SU-DHL-6 (cell line): ENCODE results near the gene DPEP1.

Experiments
- H2AFZ ChIP-seq: fragments of 200-600 bp; sonication (generic); 2 replicates; pipeline ENCODE4 v1.6.1; 2014; ENCODE audit warnings: low read depth, mild to moderate bottlenecking, moderate library complexity, mixed read lengths, antibody characterized with exemption, low read length; ENCODE audit not compliant: severe bottlenecking
- H3F3A ChIP-seq: fragments of 200-600 bp; shearing (Covaris generic); 2 replicates; pipeline ENCODE4 v1.6.0; 2016; ENCODE audit warnings: antibody characterized with exemption, mild to moderate bottlenecking; ENCODE audit not compliant: insufficient read depth
- H3K27ac ChIP-seq: fragments of 200-600 bp; sonication (generic); 2 replicates; pipeline ENCODE4 v1.5.1; 2016; ENCODE audit warnings: low read depth, mild to moderate bottlenecking, low read length, moderate library complexity, mixed read lengths
- H3K27me3 ChIP-seq: fragments of 200-600 bp; sonication (generic), shearing (Covaris generic); 2 replicates; pipeline ENCODE4 v1.6.0; 2014; ENCODE audit warnings: mild to moderate bottlenecking, low read length
- H3K36me3 ChIP-seq: fragments of 200-600 bp; sonication (generic); 2 replicates; pipeline ENCODE4 v1.6.1; 2014; ENCODE audit warnings: mild to moderate bottlenecking, low read length, mixed read lengths
- H3K4me2 ChIP-seq: fragments of 300-600, 200-600 bp; shearing (Covaris generic), sonication (generic); 2 replicates; pipeline ENCODE4 v1.6.0; 2014; ENCODE audit warnings: low read length, low read depth, mild to moderate bottlenecking; ENCODE audit not compliant: poor library complexity, severe bottlenecking
- H3K4me3 ChIP-seq: fragments of 200-600 bp; sonication (generic); 2 replicates; pipeline ENCODE4 v1.5.1; 2014; ENCODE audit warnings: antibody characterized with exemption, low read length, mild to moderate bottlenecking, mixed read lengths; ENCODE audit not compliant: insufficient read depth, poor library complexity, severe bottlenecking
- H3K79me2 ChIP-seq: fragments of 200-600 bp; sonication (generic); 2 replicates; pipeline ENCODE4 v1.6.1; 2014; ENCODE audit warnings: mild to moderate bottlenecking, low read length, moderate library complexity; ENCODE audit not compliant: insufficient read depth
- H3K9ac ChIP-seq: fragments of 200-600 bp; sonication (generic); 2 replicates; pipeline ENCODE4 v1.7.0; 2014; ENCODE audit warnings: mild to moderate bottlenecking, low read length
- H3K9me2 ChIP-seq: fragments of 200-600 bp; sonication (generic); replicated peaks from 2 replicates; pipeline ENCODE4 v1.6.1; 2014; ENCODE audit warnings: low read length; ENCODE audit not compliant: insufficient read depth
- H3K9me3 ChIP-seq: fragments of 200-600 bp; sonication (generic); 2 replicates; pipeline ENCODE4 v1.6.1; 2014; ENCODE audit warnings: low read length, mixed read lengths; ENCODE audit not compliant: insufficient read depth
- H4K20me1 ChIP-seq: fragments of 200-600 bp; sonication (generic); 2 replicates; pipeline ENCODE4 v1.6.1; 2014; ENCODE audit warnings: low read depth, mild to moderate bottlenecking, antibody characterized with exemption, low read length, moderate library complexity, mixed read lengths
- EZH2phosphoT487 ChIP-seq: fragments of 200-600 bp; sonication (generic), shearing (Covaris generic); conservative IDR thresholded peaks from 2 replicates; pipeline ENCODE4 v1.6.1; 2018; ENCODE audit warnings: mild to moderate bottlenecking, antibody characterized with exemption, low read length, moderate library complexity, mixed read lengths
- TF ChIP-seq, protein P1 (sequence below): fragments of 200-600 bp; sonication (generic); IDR thresholded peaks from one replicate; pipeline ENCODE4 v1.5.1; 2017; ENCODE audit warnings: antibody characterized with exemption, mild to moderate bottlenecking, low read length, moderate library complexity; ENCODE audit not compliant: insufficient read depth, poor library complexity, severe bottlenecking

The DPEP1 gene

DNA sequence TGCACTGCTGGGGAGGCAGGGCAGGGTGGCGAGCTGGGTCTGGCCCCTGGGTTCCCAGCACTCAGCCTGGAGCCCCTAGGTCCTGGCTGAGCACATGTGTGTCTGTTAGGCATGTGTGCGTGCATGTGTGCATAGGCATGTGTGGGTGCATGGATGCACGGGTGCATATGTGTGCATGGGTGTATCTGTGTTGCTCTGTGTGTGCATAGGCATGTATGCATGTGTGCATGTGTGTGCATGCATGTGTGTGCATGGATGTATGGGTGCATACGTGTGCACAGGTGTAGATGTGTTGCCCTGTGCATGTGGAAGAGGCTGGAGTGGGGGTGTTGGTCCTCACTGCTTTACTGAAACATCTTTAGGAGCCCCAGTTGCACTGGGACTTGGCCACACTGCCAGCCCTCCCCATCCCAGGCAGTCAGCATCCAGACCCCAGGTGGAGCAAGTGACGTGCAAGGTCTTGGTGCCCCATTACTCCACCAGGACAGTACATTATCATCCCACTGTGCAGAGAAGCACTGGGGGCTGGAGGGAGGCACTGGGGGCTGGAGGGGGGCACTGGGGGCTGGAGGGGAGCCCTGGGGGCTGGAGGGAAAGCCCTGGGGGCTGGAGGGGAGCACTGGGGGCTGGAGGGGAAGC, 10.4 kb upstream of the DPEP1 start:
- H3K4me3 ChIP-seq, result no peak overlapping the region
- H3F3A ChIP-seq, result no peaks in the 10 kb centered on the region
- H3K27me3 ChIP-seq, result no peaks in the 10 kb centered on the region
- H3K9me3 ChIP-seq, result no peaks in the 10 kb centered on the region
- no peaks in the 10 kb centered on the region for H3K79me2 ChIP-seq
- H3K27ac ChIP-seq, result no peak overlapping the region
- no peak overlapping the region for H3K9ac ChIP-seq
- H2AFZ ChIP-seq, result no peak overlapping the region
- TF ChIP-seq, protein P1, sequence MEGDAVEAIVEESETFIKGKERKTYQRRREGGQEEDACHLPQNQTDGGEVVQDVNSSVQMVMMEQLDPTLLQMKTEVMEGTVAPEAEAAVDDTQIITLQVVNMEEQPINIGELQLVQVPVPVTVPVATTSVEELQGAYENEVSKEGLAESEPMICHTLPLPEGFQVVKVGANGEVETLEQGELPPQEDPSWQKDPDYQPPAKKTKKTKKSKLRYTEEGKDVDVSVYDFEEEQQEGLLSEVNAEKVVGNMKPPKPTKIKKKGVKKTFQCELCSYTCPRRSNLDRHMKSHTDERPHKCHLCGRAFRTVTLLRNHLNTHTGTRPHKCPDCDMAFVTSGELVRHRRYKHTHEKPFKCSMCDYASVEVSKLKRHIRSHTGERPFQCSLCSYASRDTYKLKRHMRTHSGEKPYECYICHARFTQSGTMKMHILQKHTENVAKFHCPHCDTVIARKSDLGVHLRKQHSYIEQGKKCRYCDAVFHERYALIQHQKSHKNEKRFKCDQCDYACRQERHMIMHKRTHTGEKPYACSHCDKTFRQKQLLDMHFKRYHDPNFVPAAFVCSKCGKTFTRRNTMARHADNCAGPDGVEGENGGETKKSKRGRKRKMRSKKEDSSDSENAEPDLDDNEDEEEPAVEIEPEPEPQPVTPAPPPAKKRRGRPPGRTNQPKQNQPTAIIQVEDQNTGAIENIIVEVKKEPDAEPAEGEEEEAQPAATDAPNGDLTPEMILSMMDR, result no peak
- no peak for TF ChIP-seq EZH2phosphoT487
- H3K36me3 ChIP-seq, result no peaks in the 10 kb centered on the region
- no peaks in the 10 kb centered on the region for H3K9me2 ChIP-seq
- H3K4me2 ChIP-seq, result no peak overlapping the region
- H4K20me1 ChIP-seq, result no peaks in the 10 kb centered on the region

DNA sequence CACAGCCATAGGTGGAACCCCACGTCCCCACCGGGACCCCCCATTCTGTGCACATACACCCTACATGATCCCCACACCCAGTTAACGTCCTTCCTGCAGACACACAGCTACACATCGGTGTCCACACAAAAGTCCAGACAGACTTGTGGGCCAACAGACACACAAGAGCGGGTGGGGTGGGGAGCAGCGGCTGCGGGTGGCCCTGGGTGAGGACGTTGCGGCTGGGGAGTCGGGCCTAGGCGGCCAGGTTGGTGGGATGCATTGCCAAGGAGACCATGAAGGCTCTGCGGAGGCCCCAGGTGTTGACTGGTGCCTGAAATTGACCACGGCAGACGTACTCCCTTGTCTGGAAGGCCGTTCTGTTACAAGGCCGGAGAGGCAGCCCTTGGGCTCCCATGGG, 8.7 kb upstream of the DPEP1 start:
- no peak overlapping the region for H3K4me3 ChIP-seq
- H3K36me3 ChIP-seq, result no peaks in the 10 kb centered on the region
- no peaks in the 10 kb centered on the region for H3K9me3 ChIP-seq
- H3K79me2 ChIP-seq, result no peaks in the 10 kb centered on the region
- no peaks in the 10 kb centered on the region for H3K9me2 ChIP-seq
- no peak for TF ChIP-seq EZH2phosphoT487
- TF ChIP-seq, protein P1, result no peak
- H4K20me1 ChIP-seq, result no peaks in the 10 kb centered on the region
- H3F3A ChIP-seq, result no peaks in the 10 kb centered on the region
- H3K9ac ChIP-seq, result no peak overlapping the region
- no peak overlapping the region for H3K27ac ChIP-seq
- H3K4me2 ChIP-seq, result no peak overlapping the region
- H3K27me3 ChIP-seq, result no peaks in the 10 kb centered on the region
- no peak overlapping the region for H2AFZ ChIP-seq

DNA sequence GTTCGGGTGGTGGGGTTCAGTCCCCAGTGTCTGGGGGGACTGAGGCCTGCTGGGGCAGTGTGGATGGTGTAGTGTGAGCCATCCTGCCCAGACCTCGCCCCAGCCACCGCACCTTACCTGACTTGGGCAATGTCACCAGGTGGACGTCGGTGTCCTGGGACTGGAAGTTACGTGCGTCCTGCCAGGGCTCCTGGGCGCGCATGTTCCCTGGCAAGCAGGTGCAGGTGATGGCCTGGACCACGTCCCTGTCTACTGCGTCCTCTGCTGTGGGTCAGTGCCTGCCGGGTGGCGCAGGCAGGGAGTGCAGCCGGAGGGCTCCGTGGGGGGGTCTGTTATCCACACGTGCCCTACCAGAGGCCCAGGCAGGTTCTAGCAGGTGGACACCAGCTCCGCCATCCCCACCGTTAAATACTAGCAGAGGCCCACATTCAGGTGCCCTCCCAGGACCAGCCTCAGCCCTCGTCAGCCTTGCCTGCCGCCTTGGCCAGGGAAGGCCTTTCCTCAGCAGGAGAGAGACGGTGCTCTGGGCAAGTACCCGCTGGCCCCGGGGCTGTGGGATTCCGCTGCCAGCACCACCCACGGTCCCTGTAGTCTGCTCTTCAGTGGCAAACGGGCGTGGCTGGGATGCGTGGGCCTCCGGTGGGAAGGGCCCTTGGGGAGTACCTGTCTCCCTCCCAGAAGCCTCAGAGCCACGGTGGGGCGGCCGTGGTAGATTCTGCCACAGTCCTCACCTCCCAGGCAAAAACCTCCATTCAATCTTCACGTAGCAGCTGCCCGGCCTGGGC, 8.1 kb upstream of the DPEP1 start:
- H3K4me2 ChIP-seq, result no peak overlapping the region
- no peak overlapping the region for H3K27ac ChIP-seq
- H3K4me3 ChIP-seq, result no peak overlapping the region
- no peaks in the 10 kb centered on the region for H4K20me1 ChIP-seq
- TF ChIP-seq, protein P1, result no peak
- no peak for TF ChIP-seq EZH2phosphoT487
- no peaks in the 10 kb centered on the region for H3K9me2 ChIP-seq
- H3K36me3 ChIP-seq, result no peaks in the 10 kb centered on the region
- H3K9me3 ChIP-seq, result no peaks in the 10 kb centered on the region
- no peak overlapping the region for H2AFZ ChIP-seq
- no peaks in the 10 kb centered on the region for H3F3A ChIP-seq
- no peaks in the 10 kb centered on the region for H3K27me3 ChIP-seq
- H3K9ac ChIP-seq, result no peak overlapping the region
- no peaks in the 10 kb centered on the region for H3K79me2 ChIP-seq
